ENCODE data around the gene JUN. TPM values are rescaled to one million over a fixed set of nuclear protein-coding genes. Genes with fewer than 3 reads are reported as not detected.

Gene JUN
- total and polyA plus RNA-seq, 2 of the 13 experiments (the other 11 are each of a cell fraction or from before 2014, with no cell fraction given), result 18.2 to 22.3 TPM

DNA sequence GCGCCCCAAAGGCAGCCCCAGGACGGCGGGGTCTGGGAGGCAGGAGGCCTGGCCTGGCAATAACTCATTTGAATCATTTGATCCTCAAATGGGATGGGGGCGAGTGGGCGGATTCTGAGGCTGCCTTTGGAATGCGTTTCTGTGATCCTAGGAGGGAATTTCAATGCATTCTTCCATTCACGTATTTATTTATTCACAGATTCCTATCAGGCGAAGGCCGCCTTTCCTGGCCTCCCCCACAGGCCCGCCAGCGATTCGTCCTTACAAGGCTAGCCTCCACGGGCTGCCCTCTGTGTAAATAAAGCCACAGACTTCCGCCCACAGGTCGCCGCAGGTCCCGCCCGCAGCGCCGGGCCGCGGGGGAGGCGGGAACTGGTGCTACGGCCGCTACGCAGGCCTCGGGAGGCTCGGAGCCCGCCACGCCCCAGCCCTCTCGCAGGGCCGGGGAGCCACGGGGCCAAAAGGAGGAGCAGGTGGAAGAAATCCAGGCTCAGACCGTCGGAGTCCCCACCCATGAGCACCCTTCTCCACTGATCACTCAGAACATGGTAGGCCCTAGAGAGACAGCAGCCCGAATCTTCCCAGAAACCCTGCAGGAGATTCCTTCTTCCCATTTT lies 31.3 kb upstream of the JUN start (continued):
- TF ChIP-seq ZBTB2 (CRISPR knock-in tag; IDR thresholded peaks at IDR 0.05; ENCODE audit: low read depth) (no peak), MEF2D (CRISPR knock-in tag; IDR thresholded peaks at IDR 0.05) (no peak), ZFP41 (CRISPR knock-in tag; IDR thresholded peaks at IDR 0.05; ENCODE audit: borderline replicate concordance) (no peak), ZNF30 (CRISPR knock-in tag; IDR thresholded peaks at IDR 0.05) (no peak), MBNL3 (CRISPR knock-in tag; conservative IDR thresholded peaks at IDR 0.05) (no peak), FOXJ3 (CRISPR knock-in tag; IDR thresholded peaks at IDR 0.05; ENCODE audit: borderline replicate concordance) (no peak), HOXA9 (CRISPR knock-in tag; IDR thresholded peaks at IDR 0.05; ENCODE audit: borderline replicate concordance) (no peak), ZNF577 (CRISPR knock-in tag; IDR thresholded peaks at IDR 0.05; ENCODE audit: borderline replicate concordance, low read depth) (no peak), CEBPZ (IDR thresholded peaks at IDR 0.05; ENCODE audit: low read length) (no peak), CTCF (CRISPR knock-in tag; IDR thresholded peaks at IDR 0.05) (no peak), FOXO1 (CRISPR knock-in tag; IDR thresholded peaks at IDR 0.05) (peak; percentile 25; the same call in 1 of the 2 replicates)
- TF ChIP-seq, protein P1, sequence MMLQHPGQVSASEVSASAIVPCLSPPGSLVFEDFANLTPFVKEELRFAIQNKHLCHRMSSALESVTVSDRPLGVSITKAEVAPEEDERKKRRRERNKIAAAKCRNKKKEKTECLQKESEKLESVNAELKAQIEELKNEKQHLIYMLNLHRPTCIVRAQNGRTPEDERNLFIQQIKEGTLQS (CRISPR knock-in tag; IDR thresholded peaks at IDR 0.05), result no peak
- TF ChIP-seq, protein P2, sequence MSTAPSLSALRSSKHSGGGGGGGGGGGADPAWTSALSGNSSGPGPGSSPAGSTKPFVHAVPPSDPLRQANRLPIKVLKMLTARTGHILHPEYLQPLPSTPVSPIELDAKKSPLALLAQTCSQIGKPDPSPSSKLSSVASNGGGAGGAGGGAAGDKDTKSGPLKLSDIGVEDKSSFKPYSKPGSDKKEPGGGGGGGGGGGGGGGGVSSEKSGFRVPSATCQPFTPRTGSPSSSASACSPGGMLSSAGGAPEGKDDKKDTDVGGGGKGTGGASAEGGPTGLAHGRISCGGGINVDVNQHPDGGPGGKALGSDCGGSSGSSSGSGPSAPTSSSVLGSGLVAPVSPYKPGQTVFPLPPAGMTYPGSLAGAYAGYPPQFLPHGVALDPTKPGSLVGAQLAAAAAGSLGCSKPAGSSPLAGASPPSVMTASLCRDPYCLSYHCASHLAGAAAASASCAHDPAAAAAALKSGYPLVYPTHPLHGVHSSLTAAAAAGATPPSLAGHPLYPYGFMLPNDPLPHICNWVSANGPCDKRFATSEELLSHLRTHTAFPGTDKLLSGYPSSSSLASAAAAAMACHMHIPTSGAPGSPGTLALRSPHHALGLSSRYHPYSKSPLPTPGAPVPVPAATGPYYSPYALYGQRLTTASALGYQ (CRISPR knock-in tag; IDR thresholded peaks at IDR 0.05), result no peak
- TF ChIP-seq, protein P3, sequence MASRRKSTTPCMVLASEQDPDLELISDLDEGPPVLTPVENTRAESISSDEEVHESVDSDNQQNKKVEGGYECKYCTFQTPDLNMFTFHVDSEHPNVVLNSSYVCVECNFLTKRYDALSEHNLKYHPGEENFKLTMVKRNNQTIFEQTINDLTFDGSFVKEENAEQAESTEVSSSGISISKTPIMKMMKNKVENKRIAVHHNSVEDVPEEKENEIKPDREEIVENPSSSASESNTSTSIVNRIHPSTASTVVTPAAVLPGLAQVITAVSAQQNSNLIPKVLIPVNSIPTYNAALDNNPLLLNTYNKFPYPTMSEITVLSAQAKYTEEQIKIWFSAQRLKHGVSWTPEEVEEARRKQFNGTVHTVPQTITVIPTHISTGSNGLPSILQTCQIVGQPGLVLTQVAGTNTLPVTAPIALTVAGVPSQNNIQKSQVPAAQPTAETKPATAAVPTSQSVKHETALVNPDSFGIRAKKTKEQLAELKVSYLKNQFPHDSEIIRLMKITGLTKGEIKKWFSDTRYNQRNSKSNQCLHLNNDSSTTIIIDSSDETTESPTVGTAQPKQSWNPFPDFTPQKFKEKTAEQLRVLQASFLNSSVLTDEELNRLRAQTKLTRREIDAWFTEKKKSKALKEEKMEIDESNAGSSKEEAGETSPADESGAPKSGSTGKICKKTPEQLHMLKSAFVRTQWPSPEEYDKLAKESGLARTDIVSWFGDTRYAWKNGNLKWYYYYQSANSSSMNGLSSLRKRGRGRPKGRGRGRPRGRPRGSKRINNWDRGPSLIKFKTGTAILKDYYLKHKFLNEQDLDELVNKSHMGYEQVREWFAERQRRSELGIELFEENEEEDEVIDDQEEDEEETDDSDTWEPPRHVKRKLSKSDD (CRISPR knock-in tag; IDR thresholded peaks at IDR 0.05; ENCODE audit: low read depth), result no peak

Data from HepG2 (cell line).